ENCODE results near the gene ABCA9. TPM values are rescaled to one million over a fixed set of nuclear protein-coding genes. Genes with fewer than 3 reads are reported as not detected.

The ABCA9 gene
- total RNA-seq, 2 experiments from 2014 or later, result 0.47 TPM; not detected in 1

DNA sequence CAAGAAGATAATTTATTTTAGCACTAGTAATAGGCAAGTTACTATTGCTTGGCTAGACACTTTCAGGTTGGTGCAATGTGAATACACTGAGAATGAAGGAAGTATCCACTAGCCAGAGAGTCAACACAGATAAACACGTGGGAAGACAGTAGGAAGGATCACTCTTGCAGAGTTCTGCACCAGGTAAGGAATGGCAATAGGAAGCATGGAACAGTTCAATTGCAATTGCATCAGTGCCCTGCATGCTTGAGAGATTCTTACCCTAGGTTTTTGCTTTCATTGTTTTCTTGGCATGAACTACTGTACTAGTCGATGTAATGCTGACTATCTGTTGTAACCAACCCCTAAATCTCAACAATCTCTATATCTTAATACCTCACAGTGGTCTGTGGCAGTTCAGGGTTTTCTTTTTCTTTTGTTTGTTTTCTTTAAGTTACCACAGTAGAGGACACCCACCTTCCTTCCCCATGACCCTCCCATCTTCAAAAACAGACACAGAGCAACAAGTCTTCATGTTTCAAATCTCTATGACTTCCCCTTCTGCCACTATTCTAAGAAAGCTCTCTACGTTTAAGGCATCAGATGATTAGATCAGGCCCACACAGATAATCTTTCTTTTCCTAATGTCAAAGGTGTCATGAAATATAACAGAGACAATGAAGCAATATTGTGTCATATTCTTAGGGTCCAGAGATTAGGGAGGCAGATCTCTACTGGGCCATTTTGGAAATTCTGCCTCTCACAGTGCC is 87.5 kb downstream of the ABCA9 start:
- BruUV-seq (replicated peaks), result no TSS peak
- H3K9me2 ChIP-seq (ENCODE audit: insufficient read depth, low read length), result no peaks in the 10 kb centered on the region
- no peak overlapping the region for H3K4me3 ChIP-seq (ENCODE audit: low read depth, low read length, poor library complexity, severe bottlenecking)
- H3K4me1 ChIP-seq (ENCODE audit: insufficient read depth, low read length, poor library complexity, severe bottlenecking), result no peaks in the 10 kb centered on the region
- H2AFZ ChIP-seq (ENCODE audit: low read length), result no peak overlapping the region
- TF ChIP-seq, protein P1, sequence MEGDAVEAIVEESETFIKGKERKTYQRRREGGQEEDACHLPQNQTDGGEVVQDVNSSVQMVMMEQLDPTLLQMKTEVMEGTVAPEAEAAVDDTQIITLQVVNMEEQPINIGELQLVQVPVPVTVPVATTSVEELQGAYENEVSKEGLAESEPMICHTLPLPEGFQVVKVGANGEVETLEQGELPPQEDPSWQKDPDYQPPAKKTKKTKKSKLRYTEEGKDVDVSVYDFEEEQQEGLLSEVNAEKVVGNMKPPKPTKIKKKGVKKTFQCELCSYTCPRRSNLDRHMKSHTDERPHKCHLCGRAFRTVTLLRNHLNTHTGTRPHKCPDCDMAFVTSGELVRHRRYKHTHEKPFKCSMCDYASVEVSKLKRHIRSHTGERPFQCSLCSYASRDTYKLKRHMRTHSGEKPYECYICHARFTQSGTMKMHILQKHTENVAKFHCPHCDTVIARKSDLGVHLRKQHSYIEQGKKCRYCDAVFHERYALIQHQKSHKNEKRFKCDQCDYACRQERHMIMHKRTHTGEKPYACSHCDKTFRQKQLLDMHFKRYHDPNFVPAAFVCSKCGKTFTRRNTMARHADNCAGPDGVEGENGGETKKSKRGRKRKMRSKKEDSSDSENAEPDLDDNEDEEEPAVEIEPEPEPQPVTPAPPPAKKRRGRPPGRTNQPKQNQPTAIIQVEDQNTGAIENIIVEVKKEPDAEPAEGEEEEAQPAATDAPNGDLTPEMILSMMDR (conservative IDR thresholded peaks at IDR 0.05; ENCODE audit: low read length), result no peak
- no peak for TF ChIP-seq EZH2phosphoT487 (IDR thresholded peaks at IDR 0.05; ENCODE audit: borderline replicate concordance, low read depth, low read length)
- H3K9me3 ChIP-seq (ENCODE audit: low read length), result no peaks in the 10 kb centered on the region
- no peak for DNase-seq (ENCODE audit: low spot score)
- no peak overlapping the region for H3K4me2 ChIP-seq (ENCODE audit: low read length)
- CTCF ChIA-PET (ENCODE audit: unreplicated experiment), result no interaction called here
- POLR2A ChIA-PET, result no interaction called here
- intact Hi-C loops (cut with micrococcal nuclease; ENCODE audit: unreplicated experiment), result loop anchor here (2.0 to 5.0 kb wide), 2 partner anchors 198 to 264 kb away; no protein-coding TSS in a partner anchor
- no peaks in the 10 kb centered on the region for H4K20me1 ChIP-seq (ENCODE audit: insufficient read depth, low read length)
- H3K27ac ChIP-seq (ENCODE audit: low read depth, low read length, poor library complexity, severe bottlenecking), result no peak overlapping the region
- no peaks in the 10 kb centered on the region for H3K79me2 ChIP-seq (ENCODE audit: insufficient read depth, low read depth, low read length)
- no peaks in the 10 kb centered on the region for H3K36me3 ChIP-seq (ENCODE audit: insufficient read depth, low read length)

DNA sequence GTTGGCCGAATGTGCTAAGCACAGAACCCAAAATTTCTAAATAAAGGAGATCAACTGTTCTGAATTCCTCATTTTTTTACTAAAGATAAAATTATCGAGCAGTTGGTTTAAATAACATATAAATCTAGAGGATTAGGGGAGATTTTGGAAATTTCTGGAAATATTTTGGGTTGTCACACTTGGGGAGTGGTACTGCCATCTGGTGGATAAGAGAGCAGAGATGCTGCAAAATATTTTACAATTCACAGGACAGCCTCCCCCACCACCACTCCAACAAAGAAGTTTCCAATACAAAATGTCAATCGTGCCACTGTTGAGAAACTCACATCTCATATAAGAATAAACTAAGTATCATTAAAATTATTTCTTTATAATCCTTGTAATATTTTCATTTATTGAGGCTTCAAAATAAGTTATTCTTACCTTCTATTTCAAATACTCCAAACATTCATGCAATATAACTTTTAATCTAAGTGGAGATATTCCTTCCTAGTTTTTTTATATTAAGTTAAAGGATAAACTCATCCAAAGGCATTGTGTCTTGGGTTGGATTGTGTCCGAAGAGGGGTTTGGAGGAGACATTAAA is 88.5 kb downstream of the ABCA9 start:
- H3K27ac ChIP-seq (ENCODE audit: low read depth, low read length, poor library complexity, severe bottlenecking), result no peak overlapping the region
- no peaks in the 10 kb centered on the region for H3K4me1 ChIP-seq (ENCODE audit: insufficient read depth, low read length, poor library complexity, severe bottlenecking)
- no peak for TF ChIP-seq EZH2phosphoT487 (IDR thresholded peaks at IDR 0.05; ENCODE audit: borderline replicate concordance, low read depth, low read length)
- TF ChIP-seq, protein P1 (conservative IDR thresholded peaks at IDR 0.05; ENCODE audit: low read length), result peak; percentile 90
- no TSS peak for BruUV-seq (replicated peaks)
- no peaks in the 10 kb centered on the region for H3K36me3 ChIP-seq (ENCODE audit: insufficient read depth, low read length)
- ChIA-PET POLR2A (no interaction called here), CTCF (ENCODE audit: unreplicated experiment) (no interaction called here)
- DNase-seq (ENCODE audit: low spot score), result peak; percentile 33
- no peak overlapping the region for H3K4me2 ChIP-seq (ENCODE audit: low read length)
- no peaks in the 10 kb centered on the region for H3K79me2 ChIP-seq (ENCODE audit: insufficient read depth, low read depth, low read length)
- no peaks in the 10 kb centered on the region for H4K20me1 ChIP-seq (ENCODE audit: insufficient read depth, low read length)
- no peaks in the 10 kb centered on the region for H3K9me2 ChIP-seq (ENCODE audit: insufficient read depth, low read length)
- intact Hi-C loops (cut with micrococcal nuclease; ENCODE audit: unreplicated experiment), result loop anchor here (2.0 to 5.0 kb wide), 2 partner anchors 197 to 265 kb away; no protein-coding TSS in a partner anchor
- no peaks in the 10 kb centered on the region for H3K9me3 ChIP-seq (ENCODE audit: low read length)
- H2AFZ ChIP-seq (ENCODE audit: low read length), result no peak overlapping the region
- no peak overlapping the region for H3K4me3 ChIP-seq (ENCODE audit: low read depth, low read length, poor library complexity, severe bottlenecking)

DNA sequence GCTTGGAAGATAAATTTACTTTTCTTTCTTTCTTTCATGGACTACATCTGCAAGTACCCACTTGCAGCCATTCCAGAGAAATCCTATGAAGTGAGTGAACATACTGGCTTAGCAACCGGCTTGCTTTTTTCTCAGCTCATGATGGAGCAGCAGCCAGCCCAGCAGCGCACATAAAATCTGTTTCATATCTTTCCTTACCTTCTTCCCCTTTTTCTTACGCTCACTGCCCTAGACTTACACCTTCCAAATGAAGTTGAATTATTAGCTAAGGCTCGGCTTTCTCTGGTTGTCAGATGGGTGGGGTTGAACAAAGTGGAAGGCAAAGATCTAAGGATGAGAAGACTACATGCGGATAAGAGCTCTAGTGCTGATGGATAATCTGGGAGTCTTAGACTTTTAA is 91.6 kb downstream of the ABCA9 start:
- TF ChIP-seq EZH2phosphoT487 (IDR thresholded peaks at IDR 0.05; ENCODE audit: borderline replicate concordance, low read depth, low read length), result no peak
- TF ChIP-seq, protein P1 (conservative IDR thresholded peaks at IDR 0.05; ENCODE audit: low read length), result no peak
- no TSS peak for BruUV-seq (replicated peaks)
- intact Hi-C loops (cut with micrococcal nuclease; ENCODE audit: unreplicated experiment), result no loop called here
- H2AFZ ChIP-seq (ENCODE audit: low read length), result no peak overlapping the region
- no peaks in the 10 kb centered on the region for H4K20me1 ChIP-seq (ENCODE audit: insufficient read depth, low read length)
- H3K4me3 ChIP-seq (ENCODE audit: low read depth, low read length, poor library complexity, severe bottlenecking), result no peak overlapping the region
- POLR2A ChIA-PET, result interaction anchor here (0.5 to 0.8 kb wide), 4 partner anchors 14 to 306 kb away, joined by 3 read pairs; no protein-coding TSS in a partner anchor
- no peaks in the 10 kb centered on the region for H3K9me2 ChIP-seq (ENCODE audit: insufficient read depth, low read length)
- H3K27ac ChIP-seq (ENCODE audit: low read depth, low read length, poor library complexity, severe bottlenecking), result no peak overlapping the region
- no peaks in the 10 kb centered on the region for H3K36me3 ChIP-seq (ENCODE audit: insufficient read depth, low read length)
- DNase-seq (ENCODE audit: low spot score), result no peak
- H3K4me2 ChIP-seq (ENCODE audit: low read length), result no peak overlapping the region
- no peaks in the 10 kb centered on the region for H3K4me1 ChIP-seq (ENCODE audit: insufficient read depth, low read length, poor library complexity, severe bottlenecking)
- H3K79me2 ChIP-seq (ENCODE audit: insufficient read depth, low read depth, low read length), result no peaks in the 10 kb centered on the region
- H3K9me3 ChIP-seq (ENCODE audit: low read length), result no peaks in the 10 kb centered on the region
- CTCF ChIA-PET (ENCODE audit: unreplicated experiment), result no interaction called here
